DMS114 treated with DMSO at 0.1 percent for 48 hours (cell line): ENCODE data around the gene TANGO2.

Source experiments
- DNase-seq: peaks from one replicate; lab custom pipeline; 2025; ENCODE audit not compliant: unreplicated experiment; lab: John Stamatoyannopoulos, UW

The TANGO2 gene

GRCh38 chr22:20020533-20021195 lies at the start of gene TANGO2:
Gene TANGO2 (plus strand): TSS chr22:20021110. CDS start chr22:20036799, 15,689 bp downstream.
- DNase-seq = peak; percentile 68

- no peak for DNase-seq
These were observed 49.4 kb upstream of the TANGO2 start for GRCh38 chr22:19971276-19972124.

GRCh38 chr22:19972251-19972650 lies 48.7 kb upstream of the TANGO2 start:
- no peak for DNase-seq

GRCh38 chr22:19972652-19973550 lies 48.0 kb upstream of the TANGO2 start:
- no peak for DNase-seq

- DNase-seq = no peak
These were observed 47.2 kb upstream of the TANGO2 start for GRCh38 chr22:19973551-19974267.

GRCh38 chr22:19974268-19974861 lies 46.5 kb upstream of the TANGO2 start:
- DNase-seq = no peak

- DNase-seq = no peak
These were observed 45.8 kb upstream of the TANGO2 start for GRCh38 chr22:19974935-19975706.

GRCh38 chr22:19975707-19976035 lies 45.2 kb upstream of the TANGO2 start:
- DNase-seq = no peak

- DNase-seq = no peak
These were observed 44.2 kb upstream of the TANGO2 start for GRCh38 chr22:19976671-19977070.

- DNase-seq = no peak
These were observed 43.3 kb upstream of the TANGO2 start for GRCh38 chr22:19977296-19978243.

GRCh38 chr22:19978748-19979147 lies 42.2 kb upstream of the TANGO2 start:
- DNase-seq = no peak

GRCh38 chr22:19979712-19980493 lies 41.0 kb upstream of the TANGO2 start:
- no peak for DNase-seq

GRCh38 chr22:19980766-19981165 lies 40.1 kb upstream of the TANGO2 start:
- no peak for DNase-seq

GRCh38 chr22:19981171-19981960 lies 39.5 kb upstream of the TANGO2 start:
- DNase-seq = no peak

- DNase-seq = no peak
These were observed 38.7 kb upstream of the TANGO2 start for GRCh38 chr22:19981961-19982920.
